Measurements from ENCODE around the gene ZIC4. TPM values are rescaled to one million over a fixed set of nuclear protein-coding genes. Genes with fewer than 3 reads are reported as not detected.
A peak's percentile ranks its signal among the peaks of the same experiment; 100 is the strongest.

The ZIC4 gene
- total RNA-seq, 1 donor from 2014 or later: not detected

DNA sequence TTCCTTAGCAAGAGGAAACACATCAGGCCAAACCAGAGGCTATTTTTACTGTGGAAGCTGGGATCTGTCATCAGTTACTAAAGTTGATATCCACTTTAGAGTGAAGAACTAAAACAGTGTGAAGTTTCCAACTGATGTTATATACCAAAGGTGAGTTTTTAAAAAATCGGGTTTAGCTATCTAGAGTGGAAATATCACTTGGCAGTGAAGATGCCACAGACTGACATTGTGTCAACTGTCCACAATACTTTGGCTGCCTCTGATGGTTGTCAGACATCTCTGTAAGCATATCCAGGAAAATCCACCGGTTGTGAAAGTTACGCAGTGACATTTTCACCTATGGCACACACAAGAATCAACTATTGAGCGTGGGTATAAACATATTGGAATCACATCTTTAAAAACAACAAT lies 12.0 kb upstream of the ZIC4 start:
- Mint-ChIP-seq H3K9me3 (ENCODE audit: unreplicated experiment) (peaks cover 17% of the 10 kb centered on the region), H3K4me1 (ENCODE audit: low read depth, unreplicated experiment) (peaks cover 9% of the 10 kb centered on the region), H3K4me3 (ENCODE audit: unreplicated experiment) (peak overlapping the region; percentile 78), H3K27me3 (ENCODE audit: unreplicated experiment) (peaks cover 65% of the 10 kb centered on the region), H3K27ac (ENCODE audit: unreplicated experiment) (no peak overlapping the region), H3K36me3 (ENCODE audit: unreplicated experiment) (no peaks in the 10 kb centered on the region)
- DNase-seq: no peak
- TF ChIP-seq, protein P1, sequence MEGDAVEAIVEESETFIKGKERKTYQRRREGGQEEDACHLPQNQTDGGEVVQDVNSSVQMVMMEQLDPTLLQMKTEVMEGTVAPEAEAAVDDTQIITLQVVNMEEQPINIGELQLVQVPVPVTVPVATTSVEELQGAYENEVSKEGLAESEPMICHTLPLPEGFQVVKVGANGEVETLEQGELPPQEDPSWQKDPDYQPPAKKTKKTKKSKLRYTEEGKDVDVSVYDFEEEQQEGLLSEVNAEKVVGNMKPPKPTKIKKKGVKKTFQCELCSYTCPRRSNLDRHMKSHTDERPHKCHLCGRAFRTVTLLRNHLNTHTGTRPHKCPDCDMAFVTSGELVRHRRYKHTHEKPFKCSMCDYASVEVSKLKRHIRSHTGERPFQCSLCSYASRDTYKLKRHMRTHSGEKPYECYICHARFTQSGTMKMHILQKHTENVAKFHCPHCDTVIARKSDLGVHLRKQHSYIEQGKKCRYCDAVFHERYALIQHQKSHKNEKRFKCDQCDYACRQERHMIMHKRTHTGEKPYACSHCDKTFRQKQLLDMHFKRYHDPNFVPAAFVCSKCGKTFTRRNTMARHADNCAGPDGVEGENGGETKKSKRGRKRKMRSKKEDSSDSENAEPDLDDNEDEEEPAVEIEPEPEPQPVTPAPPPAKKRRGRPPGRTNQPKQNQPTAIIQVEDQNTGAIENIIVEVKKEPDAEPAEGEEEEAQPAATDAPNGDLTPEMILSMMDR (IDR thresholded peaks at IDR 0.05; ENCODE audit: partially characterized antibody, unreplicated experiment): no peak

DNA sequence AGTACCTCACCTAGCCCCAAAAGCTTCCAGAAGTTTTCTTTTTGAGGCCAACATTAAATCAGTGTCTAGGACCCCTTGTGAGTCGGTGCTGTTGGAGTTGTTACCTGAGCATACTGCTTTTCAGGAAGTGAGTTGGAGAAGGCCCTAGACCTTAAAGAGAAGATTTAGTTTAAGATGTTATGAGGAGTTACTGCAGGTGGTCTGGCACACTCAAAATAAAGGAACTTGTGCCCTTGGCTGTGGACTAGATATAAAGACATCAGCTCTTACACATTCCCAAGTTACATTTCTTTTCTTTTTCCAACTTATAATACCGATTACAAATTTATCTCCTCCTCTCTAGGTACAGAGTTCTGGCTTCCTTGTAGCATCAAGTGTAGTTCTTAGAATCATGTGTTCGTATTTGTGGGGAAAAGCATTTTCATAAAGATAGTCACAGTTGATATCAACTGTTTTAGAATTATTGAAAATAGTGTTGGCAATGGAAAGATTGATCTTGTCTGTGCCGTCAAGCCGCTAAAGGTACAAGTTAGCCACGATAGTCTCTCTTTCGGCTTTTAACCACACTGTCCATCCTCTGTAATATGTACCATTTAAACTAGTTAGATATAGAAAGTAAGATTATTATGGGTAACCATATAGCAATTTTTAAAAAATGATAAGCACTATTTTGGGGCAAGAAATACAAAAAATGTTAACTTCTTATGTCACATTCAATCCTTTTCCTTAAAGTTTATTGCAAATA lies 11.4 kb upstream of the ZIC4 start:
- Mint-ChIP-seq H3K9me3 (ENCODE audit: unreplicated experiment) (peaks cover 17% of the 10 kb centered on the region), H3K4me3 (ENCODE audit: unreplicated experiment) (no peak overlapping the region), H3K27ac (ENCODE audit: unreplicated experiment) (no peak overlapping the region), H3K36me3 (ENCODE audit: unreplicated experiment) (no peaks in the 10 kb centered on the region), H3K27me3 (ENCODE audit: unreplicated experiment) (peaks cover 63% of the 10 kb centered on the region), H3K4me1 (ENCODE audit: low read depth, unreplicated experiment) (peaks cover 7% of the 10 kb centered on the region)
- DNase-seq: no peak
- TF ChIP-seq, protein P1 (IDR thresholded peaks at IDR 0.05; ENCODE audit: partially characterized antibody, unreplicated experiment): no peak

DNA sequence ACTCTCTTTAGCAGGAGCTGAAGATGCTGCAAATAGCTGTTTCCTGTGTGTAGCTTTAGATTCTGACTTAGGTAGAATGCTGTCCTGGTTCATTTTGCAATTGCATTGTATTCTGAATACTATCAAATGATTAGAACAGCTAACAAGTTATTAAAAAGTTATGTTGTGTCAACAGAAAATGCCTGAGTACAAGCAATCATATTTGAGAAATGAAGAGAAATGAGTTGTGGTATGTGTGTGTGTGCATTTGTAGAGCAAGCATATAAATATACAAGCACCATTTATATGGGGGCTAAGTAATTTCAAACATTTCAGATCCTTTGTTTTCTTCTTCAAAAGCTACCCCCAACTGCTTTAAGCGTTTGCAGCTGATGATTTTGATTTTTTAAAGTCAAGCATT lies 10.6 kb upstream of the ZIC4 start:
- Mint-ChIP-seq H3K4me3 (ENCODE audit: unreplicated experiment) (no peak overlapping the region), H3K9me3 (ENCODE audit: unreplicated experiment) (peaks cover 16% of the 10 kb centered on the region), H3K27ac (ENCODE audit: unreplicated experiment) (no peak overlapping the region), H3K36me3 (ENCODE audit: unreplicated experiment) (no peaks in the 10 kb centered on the region), H3K27me3 (ENCODE audit: unreplicated experiment) (peaks cover 60% of the 10 kb centered on the region), H3K4me1 (ENCODE audit: low read depth, unreplicated experiment) (peaks cover 2% of the 10 kb centered on the region)
- DNase-seq: no peak
- TF ChIP-seq, protein P1 (IDR thresholded peaks at IDR 0.05; ENCODE audit: partially characterized antibody, unreplicated experiment): no peak

DNA sequence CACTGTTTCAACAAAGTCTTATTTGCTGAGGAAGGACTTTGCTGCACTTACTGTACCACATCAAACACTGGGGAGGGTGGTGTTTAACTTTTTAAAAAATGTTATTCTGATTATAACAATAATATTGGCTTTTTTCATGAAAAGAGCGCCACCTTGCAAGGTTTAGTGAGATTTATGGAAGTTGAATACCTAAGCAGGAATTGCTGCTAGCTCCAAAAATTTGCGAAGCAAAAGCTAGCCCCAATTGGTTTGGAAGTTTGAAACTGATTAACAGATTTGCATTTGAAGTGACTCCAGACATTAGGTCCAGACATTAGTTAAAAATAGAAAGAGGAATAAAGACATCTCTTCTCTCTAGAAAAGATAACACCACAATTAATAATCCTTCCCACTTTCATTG lies 9.5 kb upstream of the ZIC4 start:
- peaks cover 69% of the 10 kb centered on the region for H3K27me3 Mint-ChIP-seq (ENCODE audit: unreplicated experiment)
- TF ChIP-seq, protein P1 (IDR thresholded peaks at IDR 0.05; ENCODE audit: partially characterized antibody, unreplicated experiment): no peak
- peaks cover 2% of the 10 kb centered on the region for H3K4me1 Mint-ChIP-seq (ENCODE audit: low read depth, unreplicated experiment)
- no peaks in the 10 kb centered on the region for H3K36me3 Mint-ChIP-seq (ENCODE audit: unreplicated experiment)
- H3K27ac Mint-ChIP-seq (ENCODE audit: unreplicated experiment): no peak overlapping the region
- H3K9me3 Mint-ChIP-seq (ENCODE audit: unreplicated experiment): peaks cover 27% of the 10 kb centered on the region
- no peak for DNase-seq
- no peak overlapping the region for H3K4me3 Mint-ChIP-seq (ENCODE audit: unreplicated experiment)

DNA sequence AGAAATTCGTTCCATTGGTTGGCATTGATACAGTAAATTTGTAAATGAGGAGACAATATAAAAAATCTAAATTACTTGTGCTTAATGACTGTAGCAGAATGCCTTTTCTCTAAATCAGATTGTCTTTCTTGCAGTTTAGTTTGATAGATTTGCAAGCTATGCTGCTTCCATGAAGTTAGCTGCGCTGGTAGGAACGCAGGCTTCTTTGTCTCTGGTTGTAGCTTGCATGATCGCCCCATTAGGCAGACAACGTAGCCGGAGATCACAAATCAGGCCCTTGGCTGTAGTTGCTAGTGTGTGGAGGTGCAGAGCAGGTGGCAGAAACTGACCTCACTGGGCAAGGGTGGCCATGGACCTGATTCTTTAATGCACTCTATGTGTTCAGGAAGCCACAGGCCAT lies 8.9 kb upstream of the ZIC4 start:
- Mint-ChIP-seq H3K36me3 (ENCODE audit: unreplicated experiment) (no peaks in the 10 kb centered on the region), H3K27me3 (ENCODE audit: unreplicated experiment) (peaks cover 68% of the 10 kb centered on the region), H3K4me1 (ENCODE audit: low read depth, unreplicated experiment) (peaks cover 2% of the 10 kb centered on the region), H3K27ac (ENCODE audit: unreplicated experiment) (no peak overlapping the region), H3K4me3 (ENCODE audit: unreplicated experiment) (no peak overlapping the region), H3K9me3 (ENCODE audit: unreplicated experiment) (peaks cover 28% of the 10 kb centered on the region)
- DNase-seq: no peak
- TF ChIP-seq, protein P1 (IDR thresholded peaks at IDR 0.05; ENCODE audit: partially characterized antibody, unreplicated experiment): no peak
